Glutamatergic neuron (in vitro differentiated cells): Measurements from ENCODE around the gene RPL32. TPM values are rescaled to one million over a fixed set of nuclear protein-coding genes. Genes with fewer than 3 reads are reported as not detected.

Experiments used
- DNase-seq: peaks from one replicate; pipeline ENCODE4 v3.0.0; 2022
- H3K27ac Mint-ChIP-seq: one replicate; pipeline ENCODE4 v1.8.0; 2020; ENCODE audit warnings: mild to moderate bottlenecking, mixed read lengths, inconsistent platforms; ENCODE audit not compliant: unreplicated experiment
- H3K27me3 Mint-ChIP-seq: one replicate; pipeline ENCODE4 v1.8.0; 2020; ENCODE audit warnings: mild to moderate bottlenecking, moderate library complexity, mixed read lengths, inconsistent platforms; ENCODE audit not compliant: unreplicated experiment
- H3K36me3 Mint-ChIP-seq: one replicate; pipeline ENCODE4 v1.8.0; 2020; ENCODE audit warnings: mild to moderate bottlenecking, mixed read lengths, inconsistent platforms; ENCODE audit not compliant: unreplicated experiment
- H3K4me1 Mint-ChIP-seq: one replicate; pipeline ENCODE4 v1.8.0; 2020; ENCODE audit warnings: mild to moderate bottlenecking, low read depth, mixed read lengths, inconsistent platforms; ENCODE audit not compliant: unreplicated experiment
- H3K4me3 Mint-ChIP-seq: one replicate; pipeline ENCODE4 v1.8.0; 2020; ENCODE audit warnings: mild to moderate bottlenecking, mixed read lengths, inconsistent platforms; ENCODE audit not compliant: unreplicated experiment
- H3K9me3 Mint-ChIP-seq: one replicate; pipeline ENCODE4 v1.8.0; 2020; ENCODE audit warnings: mild to moderate bottlenecking, moderate library complexity, mixed read lengths, inconsistent platforms; ENCODE audit not compliant: unreplicated experiment
- total RNA-seq: library from RNA; stranded (reverse); fragmentation: NEBNext Ultra II Directional; extraction: Animal tissue kit (Norgen Biotek cat#: 25700); gene quantifications from one replicate; pipeline ENCODE4 v1.2.1, GENCODE V29; 2021; ENCODE audit not compliant: unreplicated experiment
- TF ChIP-seq, protein P1 (sequence below): fragments of 200-600 bp; sonication (generic); IDR thresholded peaks from one replicate; pipeline ENCODE4 v1.5.0; 2021; ENCODE audit not compliant: partially characterized antibody, unreplicated experiment

The RPL32 gene
- total RNA-seq, 1 donor from 2014 or later = 966 TPM

DNA sequence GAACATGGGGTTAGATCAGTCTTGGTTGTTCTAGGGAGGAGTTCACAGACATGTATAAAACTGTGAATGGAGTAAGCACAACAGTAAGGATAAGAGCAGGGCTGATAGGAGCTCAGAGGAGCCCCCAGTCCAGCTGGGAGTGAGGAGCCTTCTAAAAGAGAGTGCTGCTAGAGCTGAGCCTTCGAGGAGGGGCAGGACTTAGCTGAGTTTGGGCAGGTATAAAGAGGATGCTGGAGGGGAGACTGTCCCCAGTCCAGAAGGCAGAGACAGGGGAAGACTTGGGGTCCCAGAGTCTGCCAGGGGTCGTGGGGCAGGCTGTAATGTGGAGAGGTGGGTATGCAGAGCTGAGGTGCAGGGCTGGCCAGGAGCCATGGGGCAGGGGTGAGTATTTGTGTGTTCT lies 32.8 kb downstream of the RPL32 start:
- H3K9me3 Mint-ChIP-seq = peaks cover 4% of the 10 kb centered on the region
- no peak for DNase-seq
- H3K4me1 Mint-ChIP-seq = peaks cover 3% of the 10 kb centered on the region
- H3K27me3 Mint-ChIP-seq = peaks cover 6% of the 10 kb centered on the region
- peak overlapping the region; percentile 9 for H3K4me3 Mint-ChIP-seq
- TF ChIP-seq, protein P1, sequence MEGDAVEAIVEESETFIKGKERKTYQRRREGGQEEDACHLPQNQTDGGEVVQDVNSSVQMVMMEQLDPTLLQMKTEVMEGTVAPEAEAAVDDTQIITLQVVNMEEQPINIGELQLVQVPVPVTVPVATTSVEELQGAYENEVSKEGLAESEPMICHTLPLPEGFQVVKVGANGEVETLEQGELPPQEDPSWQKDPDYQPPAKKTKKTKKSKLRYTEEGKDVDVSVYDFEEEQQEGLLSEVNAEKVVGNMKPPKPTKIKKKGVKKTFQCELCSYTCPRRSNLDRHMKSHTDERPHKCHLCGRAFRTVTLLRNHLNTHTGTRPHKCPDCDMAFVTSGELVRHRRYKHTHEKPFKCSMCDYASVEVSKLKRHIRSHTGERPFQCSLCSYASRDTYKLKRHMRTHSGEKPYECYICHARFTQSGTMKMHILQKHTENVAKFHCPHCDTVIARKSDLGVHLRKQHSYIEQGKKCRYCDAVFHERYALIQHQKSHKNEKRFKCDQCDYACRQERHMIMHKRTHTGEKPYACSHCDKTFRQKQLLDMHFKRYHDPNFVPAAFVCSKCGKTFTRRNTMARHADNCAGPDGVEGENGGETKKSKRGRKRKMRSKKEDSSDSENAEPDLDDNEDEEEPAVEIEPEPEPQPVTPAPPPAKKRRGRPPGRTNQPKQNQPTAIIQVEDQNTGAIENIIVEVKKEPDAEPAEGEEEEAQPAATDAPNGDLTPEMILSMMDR = no peak
- no peak overlapping the region for H3K27ac Mint-ChIP-seq
- H3K36me3 Mint-ChIP-seq = no peaks in the 10 kb centered on the region

DNA sequence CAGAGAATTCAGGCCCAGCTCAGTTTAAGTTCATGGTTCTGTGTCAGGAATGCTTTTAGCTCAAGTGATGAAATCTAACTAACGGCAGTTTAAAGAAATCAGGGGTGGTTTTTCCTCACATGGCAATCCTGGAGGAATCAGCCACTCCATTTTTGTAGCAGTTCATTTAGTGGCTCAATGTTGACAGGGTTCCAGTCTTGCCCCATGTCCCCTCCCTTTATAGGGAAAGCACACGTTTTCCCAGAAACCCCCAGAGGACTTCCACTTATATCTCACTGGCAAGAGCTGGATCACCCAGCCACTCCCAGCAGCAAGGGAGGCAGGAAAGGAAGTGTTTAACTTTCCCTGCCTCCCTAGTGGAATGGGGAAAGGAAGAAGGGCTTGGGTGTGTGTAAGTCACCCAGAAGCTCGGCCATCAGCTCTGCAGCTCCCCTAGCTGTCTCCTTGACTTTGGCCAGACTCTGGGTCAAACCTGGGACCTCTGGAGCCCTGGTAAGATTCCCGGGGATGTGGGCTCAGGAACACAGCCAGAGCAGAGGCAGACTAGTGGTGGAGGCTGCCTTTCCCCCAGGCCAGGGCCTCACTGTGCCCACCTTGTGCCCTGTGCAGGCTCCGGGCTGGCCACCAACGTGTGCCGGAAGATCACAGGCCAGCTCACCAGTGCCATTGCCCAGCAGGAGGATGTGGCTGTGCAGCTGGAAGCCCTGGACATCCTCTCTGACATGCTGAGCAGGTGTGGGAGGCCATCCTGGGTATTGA lies 33.6 kb downstream of the RPL32 start:
- no peak for DNase-seq
- Mint-ChIP-seq H3K27ac (no peak overlapping the region), H3K9me3 (peaks cover 3% of the 10 kb centered on the region), H3K27me3 (peaks cover 6% of the 10 kb centered on the region), H3K4me1 (peaks cover 3% of the 10 kb centered on the region), H3K36me3 (no peaks in the 10 kb centered on the region), H3K4me3 (no peak overlapping the region)
- TF ChIP-seq, protein P1 = peak; percentile 13

DNA sequence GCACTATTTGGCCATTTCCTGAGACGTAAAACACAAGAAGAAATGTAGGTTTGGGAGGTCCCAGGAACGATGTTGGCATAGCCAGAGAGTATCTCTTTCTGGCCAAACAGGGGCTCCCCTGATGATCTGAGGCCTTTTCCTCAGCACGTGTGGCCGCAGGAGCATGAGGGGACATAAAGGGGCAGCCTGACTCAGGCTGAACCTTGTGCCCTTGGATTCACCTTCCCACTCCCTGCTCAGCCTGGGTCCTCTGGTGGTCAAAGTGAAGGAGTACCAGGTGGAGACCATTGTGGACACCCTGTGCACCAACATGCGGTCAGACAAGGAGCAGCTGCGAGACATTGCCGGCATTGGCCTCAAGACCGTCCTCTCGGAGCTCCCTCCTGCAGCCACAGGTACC lies 34.3 kb downstream of the RPL32 start:
- DNase-seq = no peak
- H3K4me3 Mint-ChIP-seq = no peak overlapping the region
- H3K27me3 Mint-ChIP-seq = peaks cover 6% of the 10 kb centered on the region
- peaks cover 3% of the 10 kb centered on the region for H3K9me3 Mint-ChIP-seq
- TF ChIP-seq, protein P1 = no peak
- H3K4me1 Mint-ChIP-seq = peaks cover 3% of the 10 kb centered on the region
- H3K36me3 Mint-ChIP-seq = no peaks in the 10 kb centered on the region
- no peak overlapping the region for H3K27ac Mint-ChIP-seq

DNA sequence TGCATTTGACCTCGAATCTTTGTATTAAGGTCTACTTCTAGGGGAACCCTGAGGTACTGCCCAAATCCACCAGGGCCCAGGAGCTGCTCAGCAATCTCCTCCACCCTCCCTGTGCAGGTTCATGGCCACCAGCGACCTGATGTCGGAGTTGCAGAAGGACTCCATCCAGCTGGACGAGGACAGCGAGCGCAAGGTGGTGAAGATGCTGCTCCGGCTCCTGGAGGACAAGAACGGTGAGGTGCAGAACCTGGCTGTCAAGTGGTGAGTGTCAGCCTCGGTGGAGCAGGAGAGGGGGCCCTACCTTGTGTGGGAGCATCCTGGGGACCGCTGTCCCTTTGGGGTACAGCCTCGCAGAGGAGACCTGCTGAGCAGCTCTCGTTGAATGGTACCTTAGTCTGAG lies 38.0 kb downstream of the RPL32 start:
- H3K36me3 Mint-ChIP-seq = no peaks in the 10 kb centered on the region
- no peak overlapping the region for H3K27ac Mint-ChIP-seq
- H3K4me1 Mint-ChIP-seq = no peaks in the 10 kb centered on the region
- TF ChIP-seq, protein P1 = no peak
- peaks cover 2% of the 10 kb centered on the region for H3K27me3 Mint-ChIP-seq
- no peak overlapping the region for H3K4me3 Mint-ChIP-seq
- H3K9me3 Mint-ChIP-seq = peaks cover 2% of the 10 kb centered on the region
- no peak for DNase-seq
